Measurements from ENCODE around the gene PDE6D. TPM values are rescaled to one million over a fixed set of nuclear protein-coding genes. Genes with fewer than 3 reads are reported as not detected.

PDE6D gene
- total and polyA plus RNA-seq, 2 of the 13 experiments (the other 11 are each of a cell fraction or from before 2014, with no cell fraction given): 14.1 to 23.2 TPM

DNA sequence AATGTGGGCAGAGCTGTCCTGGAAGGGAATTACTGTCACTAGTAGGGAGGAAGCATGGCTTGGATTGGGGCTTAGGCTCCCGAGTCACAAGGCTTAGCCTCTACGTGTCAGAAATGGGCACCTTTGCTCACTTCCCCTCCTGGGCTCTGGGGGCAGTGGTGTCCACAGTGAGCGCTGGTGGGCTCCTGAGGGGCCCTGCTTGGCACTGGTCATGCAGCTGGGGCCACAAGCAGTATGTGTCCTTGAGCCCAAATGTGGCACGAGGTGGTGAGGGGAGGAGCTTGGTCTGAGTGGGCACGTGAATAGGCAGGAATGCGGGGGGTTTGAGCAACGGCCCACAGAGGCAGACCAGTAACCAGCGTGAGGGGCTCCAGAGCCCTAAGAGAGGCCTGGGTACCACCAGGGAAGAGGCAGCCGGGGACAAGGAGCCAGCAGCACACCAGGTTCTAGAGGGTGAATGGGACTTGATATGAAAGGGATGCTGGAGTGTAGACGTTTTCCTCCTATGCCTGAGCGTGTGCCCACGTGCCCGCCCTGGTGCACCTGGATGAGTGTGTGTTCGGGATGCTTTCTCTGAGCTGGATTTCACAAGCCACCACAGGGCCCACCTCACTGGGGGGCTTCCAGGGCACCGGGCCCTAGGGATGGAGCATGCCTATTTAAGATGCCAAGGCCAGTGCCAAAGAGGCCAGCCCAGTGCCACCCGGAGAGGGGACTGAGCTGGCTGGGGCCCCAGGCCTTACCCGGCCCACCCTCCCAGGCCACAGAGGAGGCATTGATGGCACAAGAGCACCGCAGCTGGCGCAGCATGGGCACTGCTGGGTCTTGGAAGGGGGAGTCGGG, 95.5 kb downstream of the PDE6D start (continued):
- TF ChIP-seq, protein P1, sequence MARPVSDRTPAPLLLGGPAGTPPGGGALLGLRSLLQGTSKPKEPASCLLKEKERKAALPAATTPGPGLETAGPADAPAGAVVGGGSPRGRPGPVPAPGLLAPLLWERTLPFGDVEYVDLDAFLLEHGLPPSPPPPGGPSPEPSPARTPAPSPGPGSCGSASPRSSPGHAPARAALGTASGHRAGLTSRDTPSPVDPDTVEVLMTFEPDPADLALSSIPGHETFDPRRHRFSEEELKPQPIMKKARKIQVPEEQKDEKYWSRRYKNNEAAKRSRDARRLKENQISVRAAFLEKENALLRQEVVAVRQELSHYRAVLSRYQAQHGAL (CRISPR knock-in tag; IDR thresholded peaks at IDR 0.05; ENCODE audit: not compliant biosample characterization): no peak
- TF ChIP-seq PHB2 (IDR thresholded peaks at IDR 0.05; ENCODE audit: partially characterized antibody) (no peak), ZNF101 (CRISPR knock-in tag; IDR thresholded peaks at IDR 0.05; ENCODE audit: borderline replicate concordance, low read depth) (no peak), CAMTA2 (CRISPR knock-in tag; IDR thresholded peaks at IDR 0.05; ENCODE audit: borderline replicate concordance) (no peak), ZNF891 (CRISPR knock-in tag; IDR thresholded peaks at IDR 0.05) (no peak), ZNF292 (CRISPR knock-in tag; IDR thresholded peaks at IDR 0.05; ENCODE audit: borderline replicate concordance, low read depth) (no peak), GTF3A (CRISPR knock-in tag; conservative IDR thresholded peaks at IDR 0.05) (0 out of 2 replicates have a peak, but pooled peaks have one; percentile 40), ZNF83 (CRISPR knock-in tag; IDR thresholded peaks at IDR 0.05; ENCODE audit: borderline replicate concordance) (no peak), ZNF142 (CRISPR knock-in tag; IDR thresholded peaks at IDR 0.05) (no peak), SIX1 (CRISPR knock-in tag; IDR thresholded peaks at IDR 0.05; ENCODE audit: borderline replicate concordance) (no peak), ZNF350 (CRISPR knock-in tag; IDR thresholded peaks at IDR 0.05; ENCODE audit: borderline replicate concordance, low read depth) (no peak), ZBTB14 (CRISPR knock-in tag; IDR thresholded peaks at IDR 0.05) (no peak)
- TF ChIP-seq, protein P2, sequence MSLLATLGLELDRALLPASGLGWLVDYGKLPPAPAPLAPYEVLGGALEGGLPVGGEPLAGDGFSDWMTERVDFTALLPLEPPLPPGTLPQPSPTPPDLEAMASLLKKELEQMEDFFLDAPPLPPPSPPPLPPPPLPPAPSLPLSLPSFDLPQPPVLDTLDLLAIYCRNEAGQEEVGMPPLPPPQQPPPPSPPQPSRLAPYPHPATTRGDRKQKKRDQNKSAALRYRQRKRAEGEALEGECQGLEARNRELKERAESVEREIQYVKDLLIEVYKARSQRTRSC (CRISPR knock-in tag; IDR thresholded peaks at IDR 0.05; ENCODE audit: low read depth): no peak
- TF ChIP-seq, protein P3, sequence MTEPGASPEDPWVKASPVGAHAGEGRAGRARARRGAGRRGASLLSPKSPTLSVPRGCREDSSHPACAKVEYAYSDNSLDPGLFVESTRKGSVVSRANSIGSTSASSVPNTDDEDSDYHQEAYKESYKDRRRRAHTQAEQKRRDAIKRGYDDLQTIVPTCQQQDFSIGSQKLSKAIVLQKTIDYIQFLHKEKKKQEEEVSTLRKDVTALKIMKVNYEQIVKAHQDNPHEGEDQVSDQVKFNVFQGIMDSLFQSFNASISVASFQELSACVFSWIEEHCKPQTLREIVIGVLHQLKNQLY (CRISPR knock-in tag; IDR thresholded peaks at IDR 0.05): no peak
